ENCODE data around the gene MKNK1. TPM values are rescaled to one million over a fixed set of nuclear protein-coding genes. Genes with fewer than 3 reads are reported as not detected.

MKNK1 gene
- total RNA-seq, 2 experiments from 2014 or later: 81.5 to 83.7 TPM

DNA sequence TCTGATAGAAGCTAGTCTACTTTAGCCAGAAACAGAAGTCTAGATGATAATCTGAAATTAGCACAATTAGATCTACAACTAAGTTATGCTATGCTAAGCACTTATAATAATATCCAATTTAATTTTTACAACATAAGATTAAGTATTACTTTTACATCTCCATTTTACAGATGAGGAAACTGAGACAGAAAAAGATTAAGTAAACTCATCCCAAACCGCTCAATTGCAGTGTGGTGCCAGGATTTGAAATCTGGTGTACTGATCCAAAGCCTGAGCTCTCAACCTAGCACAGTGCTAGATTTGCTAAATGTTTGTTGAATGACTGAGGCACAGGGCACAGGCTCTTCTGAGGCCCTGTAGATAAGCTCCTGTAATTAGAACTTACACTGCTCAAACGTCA, 66.4 kb downstream of the MKNK1 start:
- H3K9me3 Mint-ChIP-seq: no peaks in the 10 kb centered on the region
- H3K4me3 Mint-ChIP-seq: no peak overlapping the region
- peaks cover 52% of the 10 kb centered on the region for H3K27me3 Mint-ChIP-seq
- DNase-seq: no peak
- ChIA-PET POLR2A (interaction anchor here (1.1 to 1.5 kb wide), 2 partner anchors 117 to 188 kb away, joined by 3 read pairs; no protein-coding TSS in a partner anchor), CTCF (interaction anchor here (0.7 to 1.2 kb wide), 7 partner anchors 8 to 95 kb away, joined by 3 to 7 read pairs (median 3); partner anchors contain the start of gene MKNK1)
- no peaks in the 10 kb centered on the region for H3K36me3 Mint-ChIP-seq (ENCODE audit: low read depth)
- no peak overlapping the region for H3K27ac Mint-ChIP-seq
- peaks cover 10% of the 10 kb centered on the region for H3K4me1 Mint-ChIP-seq

DNA sequence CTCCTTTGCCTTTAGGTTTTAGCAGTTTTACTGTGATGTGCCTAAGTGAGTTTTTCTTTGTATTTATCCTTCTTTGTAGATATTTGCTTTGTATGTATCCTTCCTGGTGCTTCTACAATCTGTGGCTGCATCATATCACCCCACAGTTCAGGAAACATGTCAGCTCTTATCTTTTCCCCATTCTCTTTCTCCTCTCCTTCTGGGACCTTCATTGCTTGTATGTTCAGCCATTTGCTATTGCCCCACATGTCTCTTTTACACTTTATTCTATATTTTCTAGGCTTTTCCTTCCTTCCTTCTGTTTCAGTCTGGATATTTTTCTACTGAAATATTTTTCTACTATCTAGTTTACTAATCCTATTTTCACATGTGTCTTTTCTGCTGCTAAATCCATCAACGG, 67.5 kb downstream of the MKNK1 start:
- Mint-ChIP-seq H3K4me1 (peaks cover 17% of the 10 kb centered on the region), H3K36me3 (ENCODE audit: low read depth) (no peaks in the 10 kb centered on the region), H3K4me3 (no peak overlapping the region), H3K9me3 (no peaks in the 10 kb centered on the region), H3K27ac (no peak overlapping the region), H3K27me3 (peaks cover 46% of the 10 kb centered on the region)
- CTCF ChIA-PET: interaction anchor here (2.3 to 3.9 kb wide), 2 partner anchors 10 to 13 kb away, joined by 5 to 27 read pairs; partner anchors contain the start of gene KNCN
- DNase-seq: no peak
- POLR2A ChIA-PET: no interaction called here

- CTCF ChIA-PET: interaction anchor here (0.7 to 4.0 kb wide), 15 partner anchors 11 to 189 kb away, joined by 3 to 43 read pairs (median 3); partner anchors contain the start of genes KNCN and MKNK1
- POLR2A ChIA-PET: interaction anchor here (1.0 kb wide), 1 partner anchor 185 kb away, joined by 3 read pairs; no protein-coding TSS in a partner anchor
- Mint-ChIP-seq H3K9me3 (no peaks in the 10 kb centered on the region), H3K36me3 (ENCODE audit: low read depth) (no peaks in the 10 kb centered on the region), H3K27me3 (peaks cover 44% of the 10 kb centered on the region), H3K4me1 (peaks cover 27% of the 10 kb centered on the region), H3K27ac (no peak overlapping the region), H3K4me3 (no peak overlapping the region)
- peak; percentile 52 for DNase-seq
Measured at GRCh38 chr1:46535063-46535462, 69.0 kb downstream of the MKNK1 start.

DNA sequence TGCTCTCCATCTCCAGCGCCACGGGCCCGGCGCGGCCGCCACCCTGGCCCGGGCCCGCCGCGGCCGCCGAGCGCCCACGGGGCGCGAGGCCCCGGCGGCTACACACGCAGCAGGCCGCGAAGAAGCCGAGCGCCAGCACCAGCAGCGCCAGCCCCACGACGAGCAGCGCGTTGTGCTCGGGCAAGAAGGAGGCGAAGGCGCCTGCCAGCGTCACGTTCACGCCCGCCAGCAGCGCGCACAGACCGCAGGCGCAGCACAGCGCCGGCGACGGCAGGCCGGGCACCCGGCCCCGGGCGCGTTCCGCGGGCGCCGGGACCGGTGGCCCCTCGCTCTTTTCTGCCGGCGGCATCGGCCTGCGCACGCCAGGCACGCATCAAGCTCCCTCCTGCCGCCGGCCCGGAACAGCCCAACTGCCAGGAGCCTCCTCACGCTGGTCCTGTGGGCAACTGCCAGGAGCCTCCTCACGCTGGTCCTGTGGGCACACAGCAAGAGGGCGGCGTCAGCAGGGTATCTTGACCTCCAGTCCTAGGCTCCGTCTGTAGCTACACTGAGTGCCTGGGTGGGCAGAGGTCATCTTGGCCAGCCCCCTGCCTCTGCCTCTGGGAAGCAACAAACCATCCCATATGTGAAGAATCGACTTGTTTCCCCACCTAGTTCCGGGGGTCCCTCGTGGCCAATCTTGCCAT, 70.7 kb downstream of the MKNK1 start:
- CTCF ChIA-PET: interaction anchor here (0.6 to 4.0 kb wide), 16 partner anchors 10 to 212 kb away, joined by 3 to 43 read pairs (median 4); partner anchors contain the start of gene KNCN
- Mint-ChIP-seq H3K4me1 (peaks cover 42% of the 10 kb centered on the region), H3K27me3 (peaks cover 48% of the 10 kb centered on the region), H3K9me3 (no peaks in the 10 kb centered on the region), H3K4me3 (peak overlapping the region; percentile 61), H3K36me3 (ENCODE audit: low read depth) (no peaks in the 10 kb centered on the region), H3K27ac (no peak overlapping the region)
- POLR2A ChIA-PET: interaction anchor here (1.0 to 1.5 kb wide), 4 partner anchors 11 to 185 kb away, joined by 3 to 6 read pairs (median 4); partner anchors contain the start of gene MKNK1
- DNase-seq: peak; percentile 51

DNA sequence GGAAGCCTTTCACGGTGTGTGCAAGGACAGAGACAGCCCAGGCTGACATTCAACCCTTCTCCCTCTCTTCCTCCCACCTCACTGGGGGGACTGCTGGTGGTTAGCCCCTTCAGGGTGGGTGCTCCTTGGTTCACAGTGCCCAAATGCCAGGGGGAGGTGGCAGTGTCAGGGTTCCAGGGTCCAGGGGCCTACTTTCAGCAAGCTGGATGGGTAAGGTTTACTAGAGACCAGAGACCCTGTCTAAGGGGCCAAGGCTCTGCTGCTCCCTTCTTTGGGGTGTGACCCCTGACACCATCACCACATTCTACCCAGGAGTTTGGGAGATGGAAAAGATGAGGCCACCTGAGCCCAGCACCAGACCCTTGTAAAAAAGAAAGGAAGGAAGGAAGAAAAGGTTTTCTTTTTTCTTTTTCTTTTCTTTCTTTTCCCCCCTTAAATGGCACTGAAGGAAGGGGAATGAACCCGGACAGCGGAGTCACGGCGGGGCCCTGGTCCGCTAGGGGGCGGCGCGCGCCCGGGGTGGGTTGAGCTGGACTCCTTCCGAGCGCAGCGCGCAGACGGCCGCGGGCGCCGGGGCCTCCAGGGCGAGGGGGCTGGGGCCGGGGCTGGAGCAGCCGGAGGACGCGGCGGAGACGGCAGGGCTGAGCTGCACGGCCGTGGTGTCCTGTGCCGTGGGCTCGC, 71.4 kb downstream of the MKNK1 start:
- H3K27ac Mint-ChIP-seq: no peak overlapping the region
- peak; percentile 71 for DNase-seq
- H3K4me3 Mint-ChIP-seq: no peak overlapping the region
- peaks cover 46% of the 10 kb centered on the region for H3K4me1 Mint-ChIP-seq
- POLR2A ChIA-PET: interaction anchor here (1.0 to 1.5 kb wide), 4 partner anchors 10 to 185 kb away, joined by 3 to 6 read pairs (median 4); partner anchors contain the start of gene MKNK1
- H3K36me3 Mint-ChIP-seq (ENCODE audit: low read depth): no peaks in the 10 kb centered on the region
- peaks cover 45% of the 10 kb centered on the region for H3K27me3 Mint-ChIP-seq
- H3K9me3 Mint-ChIP-seq: no peaks in the 10 kb centered on the region
- CTCF ChIA-PET: interaction anchor here (0.7 to 4.0 kb wide), 14 partner anchors 10 to 194 kb away, joined by 3 to 43 read pairs (median 4); partner anchors contain the start of gene KNCN

DNA sequence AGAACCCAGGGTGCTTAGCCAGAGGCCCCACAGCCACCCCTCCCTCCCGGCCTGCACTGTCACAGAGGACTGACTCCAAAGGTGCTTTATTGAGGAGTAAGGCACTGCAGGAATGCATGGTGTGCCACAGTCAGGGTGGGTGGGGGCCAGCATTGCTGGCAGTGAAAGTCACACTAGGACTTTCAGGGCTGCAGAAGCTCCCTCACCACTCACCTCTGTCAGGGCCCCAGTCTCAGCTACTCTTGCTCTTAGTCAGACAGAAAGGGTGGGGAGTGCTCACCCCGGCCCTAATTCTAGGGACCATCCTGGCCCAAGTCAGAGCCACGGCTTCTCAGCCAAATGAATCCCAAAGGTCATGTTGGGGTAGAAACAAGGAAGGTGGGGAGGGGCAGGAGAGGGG, 72.0 kb downstream of the MKNK1 start:
- POLR2A ChIA-PET: no interaction called here
- DNase-seq: no peak

GRCh38 chr1:46530791-46531409, 73.2 kb downstream of the MKNK1 start:
- H3K36me3 Mint-ChIP-seq (ENCODE audit: low read depth): no peaks in the 10 kb centered on the region
- H3K27ac Mint-ChIP-seq: no peak overlapping the region
- no peak overlapping the region for H3K4me3 Mint-ChIP-seq
- H3K4me1 Mint-ChIP-seq: peaks cover 49% of the 10 kb centered on the region
- H3K9me3 Mint-ChIP-seq: no peaks in the 10 kb centered on the region
- peaks cover 36% of the 10 kb centered on the region for H3K27me3 Mint-ChIP-seq
- DNase-seq: no peak
- CTCF ChIA-PET: interaction anchor here (0.6 to 6.1 kb wide), 7 partner anchors 16 to 189 kb away, joined by 3 to 89 read pairs (median 11); partner anchors contain the start of gene EFCAB14
- POLR2A ChIA-PET: interaction anchor here (1.1 kb wide), 1 partner anchor 10 kb away, joined by 4 read pairs; no protein-coding TSS in a partner anchor

More for the DNA sequence above, 72.0 kb downstream of the MKNK1 start:
- CTCF ChIA-PET: interaction anchor here (0.7 to 4.0 kb wide), 2 partner anchors 9 to 194 kb away, joined by 3 to 31 read pairs; no protein-coding TSS in a partner anchor
- H3K36me3 Mint-ChIP-seq (ENCODE audit: low read depth): no peaks in the 10 kb centered on the region
- H3K4me3 Mint-ChIP-seq: no peak overlapping the region
- no peaks in the 10 kb centered on the region for H3K9me3 Mint-ChIP-seq
- H3K27ac Mint-ChIP-seq: no peak overlapping the region
- peaks cover 44% of the 10 kb centered on the region for H3K27me3 Mint-ChIP-seq
- H3K4me1 Mint-ChIP-seq: peaks cover 49% of the 10 kb centered on the region

- Mint-ChIP-seq H3K27me3 (peaks cover 36% of the 10 kb centered on the region), H3K9me3 (no peaks in the 10 kb centered on the region), H3K27ac (no peak overlapping the region), H3K4me1 (peaks cover 49% of the 10 kb centered on the region), H3K36me3 (ENCODE audit: low read depth) (no peaks in the 10 kb centered on the region), H3K4me3 (no peak overlapping the region)
- DNase-seq: no peak
- ChIA-PET POLR2A (interaction anchor here (1.1 kb wide), 1 partner anchor 9 kb away, joined by 4 read pairs; no protein-coding TSS in a partner anchor), CTCF (interaction anchor here (1.0 to 6.1 kb wide), 11 partner anchors 8 to 195 kb away, joined by 3 to 89 read pairs (median 11); partner anchors contain the start of gene EFCAB14)
Measured at GRCh38 chr1:46530311-46530710, 73.8 kb downstream of the MKNK1 start.

DNA sequence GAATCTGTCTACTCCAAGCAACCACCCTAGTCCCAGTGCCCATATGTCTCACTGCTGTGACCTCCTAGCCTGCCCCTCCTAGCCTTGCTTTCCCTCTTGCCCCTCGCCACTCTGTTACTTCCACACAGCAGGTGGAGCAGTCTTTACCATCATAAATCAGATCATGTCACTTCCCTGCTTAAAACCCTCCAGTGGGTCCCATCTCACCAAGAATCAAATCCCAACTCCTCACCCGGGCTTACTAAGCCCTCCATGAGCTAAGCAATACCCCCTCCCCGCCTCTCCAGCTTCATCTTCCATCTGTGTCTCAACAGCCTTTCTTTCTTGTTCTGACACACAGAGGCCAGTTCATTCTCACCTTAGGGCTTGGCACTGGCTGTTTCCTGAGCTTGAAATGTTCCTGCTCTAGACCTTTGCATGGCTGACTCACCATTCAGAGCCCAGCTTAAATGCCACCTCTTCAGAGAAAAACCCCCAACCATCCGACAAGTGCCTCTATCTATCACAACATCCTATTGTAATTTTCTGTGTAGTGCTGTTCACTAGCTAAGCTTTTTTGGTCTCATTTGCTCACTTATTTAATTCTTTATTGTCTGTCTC, 74.9 kb downstream of the MKNK1 start:
- POLR2A ChIA-PET: interaction anchor here (1.3 to 1.4 kb wide), 2 partner anchors 79 to 82 kb away, joined by 4 read pairs; no protein-coding TSS in a partner anchor
- Mint-ChIP-seq H3K27me3 (peaks cover 28% of the 10 kb centered on the region), H3K4me1 (peaks cover 47% of the 10 kb centered on the region), H3K4me3 (peak overlapping the region; percentile 11), H3K27ac (peak overlapping the region; percentile 53), H3K9me3 (no peaks in the 10 kb centered on the region), H3K36me3 (ENCODE audit: low read depth) (no peaks in the 10 kb centered on the region)
- CTCF ChIA-PET: interaction anchor here (0.6 to 6.1 kb wide), 23 partner anchors 8 to 196 kb away, joined by 3 to 89 read pairs (median 5); partner anchors contain the start of gene EFCAB14
- peak; percentile 28 for DNase-seq

DNA sequence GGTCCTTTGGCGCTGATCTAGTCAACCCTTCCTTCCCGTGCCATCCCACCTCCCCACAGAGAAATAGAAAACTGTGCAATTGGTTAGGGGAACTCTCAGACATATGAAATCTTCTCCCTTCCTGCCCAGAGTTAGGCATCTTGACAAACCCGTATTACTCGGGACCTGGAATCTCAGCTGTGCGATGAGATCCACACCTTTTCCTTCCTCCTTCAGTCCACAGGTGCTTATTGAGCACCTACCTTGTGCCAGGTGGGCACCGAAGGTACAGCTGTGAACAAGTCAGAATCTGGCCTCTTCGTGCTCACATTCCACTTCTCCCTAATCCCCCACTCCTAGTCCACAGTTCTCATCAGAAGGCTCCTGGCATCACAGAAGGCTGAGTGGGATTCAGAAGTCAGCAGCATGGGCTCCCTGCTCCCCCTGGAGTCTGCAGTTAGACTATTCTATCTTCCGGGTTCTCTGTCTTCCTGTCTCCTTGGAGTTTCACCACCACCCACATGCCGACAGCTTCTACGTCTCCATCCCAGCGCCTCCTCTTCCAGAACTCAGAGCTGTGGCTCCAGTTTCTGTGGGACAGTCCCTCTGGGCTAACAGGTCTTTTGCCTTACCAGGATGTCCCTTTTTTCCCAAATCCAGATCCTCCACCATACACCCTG, 75.6 kb downstream of the MKNK1 start:
- ChIA-PET POLR2A (interaction anchor here (1.3 to 1.4 kb wide), 2 partner anchors 78 to 81 kb away, joined by 4 read pairs; no protein-coding TSS in a partner anchor), CTCF (interaction anchor here (0.8 to 6.1 kb wide), 21 partner anchors 9 to 197 kb away, joined by 3 to 89 read pairs (median 5); partner anchors contain the start of gene EFCAB14)
- H3K27me3 Mint-ChIP-seq: peaks cover 22% of the 10 kb centered on the region
- no peaks in the 10 kb centered on the region for H3K9me3 Mint-ChIP-seq
- peak overlapping the region; percentile 53 for H3K27ac Mint-ChIP-seq
- no peak overlapping the region for H3K4me3 Mint-ChIP-seq
- DNase-seq: no peak
- H3K4me1 Mint-ChIP-seq: peaks cover 49% of the 10 kb centered on the region
- no peaks in the 10 kb centered on the region for H3K36me3 Mint-ChIP-seq (ENCODE audit: low read depth)

DNA sequence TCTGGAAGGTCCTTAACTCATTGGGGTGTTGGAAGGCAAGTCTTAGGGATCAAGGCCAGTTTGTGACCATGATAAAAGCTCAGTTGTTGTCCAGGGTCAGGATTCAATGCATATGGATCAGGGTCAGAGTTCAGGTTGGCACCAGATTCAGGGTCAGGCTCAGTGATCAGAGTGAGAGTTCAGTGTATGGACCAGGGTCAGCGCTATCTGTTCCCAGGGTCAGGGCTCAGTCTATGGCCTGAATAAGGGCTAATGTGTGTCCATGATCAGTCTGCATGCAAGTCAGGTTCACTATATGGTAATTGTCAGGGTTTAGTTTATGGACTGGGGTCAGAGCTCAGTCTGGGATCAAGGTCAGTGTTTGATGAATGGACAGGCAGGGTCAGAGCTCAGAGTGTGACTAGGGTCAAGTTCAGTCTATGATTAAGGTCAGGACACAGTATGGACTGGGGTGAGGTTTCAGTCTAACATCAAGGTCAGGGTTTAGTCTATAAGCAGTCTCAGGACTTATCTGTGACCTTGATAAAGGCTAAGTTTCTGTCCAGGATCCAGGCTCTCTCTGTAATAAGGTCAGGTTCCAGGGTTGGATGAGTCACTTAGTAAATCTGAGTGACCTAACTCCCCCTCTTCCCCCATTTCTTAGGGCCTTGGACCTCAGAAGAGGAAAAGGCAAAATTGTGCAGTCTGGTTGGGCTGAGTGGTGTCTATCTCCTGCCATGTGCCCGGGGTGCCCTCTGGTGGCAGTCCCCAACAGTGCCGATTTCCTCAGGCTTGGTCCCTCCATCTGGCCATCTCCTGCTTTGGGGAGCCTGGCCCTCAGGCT, 76.4 kb downstream of the MKNK1 start:
- CTCF ChIA-PET: interaction anchor here (0.8 to 6.1 kb wide), 17 partner anchors 8 to 197 kb away, joined by 3 to 89 read pairs (median 5); no protein-coding TSS in a partner anchor
- Mint-ChIP-seq H3K9me3 (no peaks in the 10 kb centered on the region), H3K27ac (peak overlapping the region; percentile 36), H3K27me3 (peaks cover 22% of the 10 kb centered on the region), H3K36me3 (ENCODE audit: low read depth) (no peaks in the 10 kb centered on the region), H3K4me1 (peaks cover 51% of the 10 kb centered on the region), H3K4me3 (no peak overlapping the region)
- POLR2A ChIA-PET: no interaction called here
- DNase-seq: peak; percentile 84

Data from activated CD4-positive, alpha-beta memory T cell treated with anti-CD3 and anti-CD28 coated beads, Interleukin-2, amount 10 ng/mL, durations not matched to agents 7 days and 5 days (primary cell).